ENCODE data around the gene NKD1. TPM values are rescaled to one million over a fixed set of nuclear protein-coding genes. Genes with fewer than 3 reads are reported as not detected.

Gene NKD1
- total RNA-seq, 1 experiment from 2014 or later: 11.4 TPM

GRCh38 chr16:50587543-50587942 is 39.3 kb downstream of the NKD1 start (continued):
- TF ChIP-seq POLR2A (IDR thresholded peaks at IDR 0.05; ENCODE audit: borderline replicate concordance, extremely low read depth, insufficient read depth, insufficient read length) (no peak), EGR1 (IDR thresholded peaks at IDR 0.05; ENCODE audit: low read depth) (no peak), ZFX (IDR thresholded peaks at IDR 0.05) (no peak), JUND (IDR thresholded peaks at IDR 0.05) (no peak), MAX (IDR thresholded peaks at IDR 0.05) (no peak)

DNA sequence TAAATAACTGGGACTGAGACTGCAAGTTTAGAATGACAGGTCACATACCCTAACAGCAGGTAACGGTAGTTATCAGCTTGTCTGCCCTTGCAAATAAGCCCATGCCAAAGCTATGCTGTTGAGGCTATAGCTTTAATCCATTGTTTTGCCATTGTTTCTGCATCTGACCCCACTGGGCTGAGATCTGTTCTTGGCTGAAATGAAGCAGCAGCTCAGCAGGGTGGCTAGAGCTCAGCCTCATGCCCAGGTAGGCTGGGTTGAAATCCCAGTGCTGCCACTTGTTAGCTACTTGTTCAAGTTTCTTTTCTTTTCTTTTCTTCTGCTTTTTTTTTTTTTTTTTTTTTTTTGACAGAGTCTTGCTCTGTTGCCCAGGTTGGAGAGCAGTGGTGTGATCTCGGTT is 40.1 kb downstream of the NKD1 start:
- no peaks in the 10 kb centered on the region for H3K79me2 ChIP-seq (ENCODE audit: insufficient read depth, low read length)
- H3K4me1 ChIP-seq (ENCODE audit: control insufficient read depth in 1 of 2, insufficient read depth in 2 of 2, low read length in 2 of 2): no peaks in the 10 kb centered on the region
- no peak for DNase-seq (ENCODE audit: low read depth, low spot score)
- H3K27ac ChIP-seq (ENCODE audit: low read depth, low read length): no peak overlapping the region
- ATAC-seq: no peak
- CTCF ChIA-PET: no interaction called here
- H3K4me2 ChIP-seq (ENCODE audit: low read length): no peak overlapping the region
- no peak overlapping the region for H3K9ac ChIP-seq (ENCODE audit: low read length)
- TF ChIP-seq CBX3 (IDR thresholded peaks at IDR 0.05; ENCODE audit: low read depth): no peak
- TF ChIP-seq POLR2AphosphoS5 (IDR thresholded peaks at IDR 0.05; ENCODE audit: low read depth, low read length): no peak
- no peak for TF ChIP-seq YY1 (IDR thresholded peaks at IDR 0.05; ENCODE audit: extremely low read depth, insufficient replicate concordance, low read depth, low read length)
- TF ChIP-seq, protein P1, sequence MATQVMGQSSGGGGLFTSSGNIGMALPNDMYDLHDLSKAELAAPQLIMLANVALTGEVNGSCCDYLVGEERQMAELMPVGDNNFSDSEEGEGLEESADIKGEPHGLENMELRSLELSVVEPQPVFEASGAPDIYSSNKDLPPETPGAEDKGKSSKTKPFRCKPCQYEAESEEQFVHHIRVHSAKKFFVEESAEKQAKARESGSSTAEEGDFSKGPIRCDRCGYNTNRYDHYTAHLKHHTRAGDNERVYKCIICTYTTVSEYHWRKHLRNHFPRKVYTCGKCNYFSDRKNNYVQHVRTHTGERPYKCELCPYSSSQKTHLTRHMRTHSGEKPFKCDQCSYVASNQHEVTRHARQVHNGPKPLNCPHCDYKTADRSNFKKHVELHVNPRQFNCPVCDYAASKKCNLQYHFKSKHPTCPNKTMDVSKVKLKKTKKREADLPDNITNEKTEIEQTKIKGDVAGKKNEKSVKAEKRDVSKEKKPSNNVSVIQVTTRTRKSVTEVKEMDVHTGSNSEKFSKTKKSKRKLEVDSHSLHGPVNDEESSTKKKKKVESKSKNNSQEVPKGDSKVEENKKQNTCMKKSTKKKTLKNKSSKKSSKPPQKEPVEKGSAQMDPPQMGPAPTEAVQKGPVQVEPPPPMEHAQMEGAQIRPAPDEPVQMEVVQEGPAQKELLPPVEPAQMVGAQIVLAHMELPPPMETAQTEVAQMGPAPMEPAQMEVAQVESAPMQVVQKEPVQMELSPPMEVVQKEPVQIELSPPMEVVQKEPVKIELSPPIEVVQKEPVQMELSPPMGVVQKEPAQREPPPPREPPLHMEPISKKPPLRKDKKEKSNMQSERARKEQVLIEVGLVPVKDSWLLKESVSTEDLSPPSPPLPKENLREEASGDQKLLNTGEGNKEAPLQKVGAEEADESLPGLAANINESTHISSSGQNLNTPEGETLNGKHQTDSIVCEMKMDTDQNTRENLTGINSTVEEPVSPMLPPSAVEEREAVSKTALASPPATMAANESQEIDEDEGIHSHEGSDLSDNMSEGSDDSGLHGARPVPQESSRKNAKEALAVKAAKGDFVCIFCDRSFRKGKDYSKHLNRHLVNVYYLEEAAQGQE (IDR thresholded peaks at IDR 0.05; ENCODE audit: low read depth): no peak
- TF ChIP-seq RAD21 (IDR thresholded peaks at IDR 0.05; ENCODE audit: low read depth): no peak
- TF ChIP-seq ZFX (IDR thresholded peaks at IDR 0.05): no peak
- no peak for TF ChIP-seq TCF7L2 (IDR thresholded peaks at IDR 0.05; ENCODE audit: borderline replicate concordance, extremely low read depth, insufficient read depth, insufficient read length)
- no peak for TF ChIP-seq ELF1 (IDR thresholded peaks at IDR 0.05; ENCODE audit: borderline replicate concordance, low read depth)
- no peak for TF ChIP-seq SIN3A (IDR thresholded peaks at IDR 0.05; ENCODE audit: low read depth)
- no peak for TF ChIP-seq JUND (IDR thresholded peaks at IDR 0.05)
- no peak for TF ChIP-seq SP1 (IDR thresholded peaks at IDR 0.05; ENCODE audit: low read depth)
- no peak for TF ChIP-seq CEBPB (IDR thresholded peaks at IDR 0.05; ENCODE audit: low read depth)
- TF ChIP-seq, protein P2, sequence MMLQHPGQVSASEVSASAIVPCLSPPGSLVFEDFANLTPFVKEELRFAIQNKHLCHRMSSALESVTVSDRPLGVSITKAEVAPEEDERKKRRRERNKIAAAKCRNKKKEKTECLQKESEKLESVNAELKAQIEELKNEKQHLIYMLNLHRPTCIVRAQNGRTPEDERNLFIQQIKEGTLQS (IDR thresholded peaks at IDR 0.05): no peak
- TF ChIP-seq POLR2A (IDR thresholded peaks at IDR 0.05; ENCODE audit: borderline replicate concordance, extremely low read depth, insufficient read depth, insufficient read length): no peak
- TF ChIP-seq ZNF274 (IDR thresholded peaks at IDR 0.05; ENCODE audit: low read depth, low read length): no peak
- no peak for TF ChIP-seq SRF (IDR thresholded peaks at IDR 0.05; ENCODE audit: low read depth)
- TF ChIP-seq FOSL1 (IDR thresholded peaks at IDR 0.05; ENCODE audit: low read depth): no peak
- no peak for TF ChIP-seq CTCF (IDR thresholded peaks at IDR 0.05 in 2 of 3, conservative IDR thresholded peaks at IDR 0.05 in 1 of 3; ENCODE audit: borderline replicate concordance in 1 of 3, insufficient read depth in 1 of 3, low read depth in 2 of 3, low read length in 2 of 3)
- TF ChIP-seq EZH2 (IDR thresholded peaks at IDR 0.05): no peak
- H2AFZ ChIP-seq (ENCODE audit: low read depth, low read length, poor library complexity, severe bottlenecking): no peak overlapping the region
- RAD21 ChIA-PET (ENCODE audit: low non-redundant PET in 1 of 2, low total read pairs in 2 of 2, uncharacterized antibody in 2 of 2, unreplicated experiment in 2 of 2): no interaction called here
- H3K9me2 ChIP-seq (ENCODE audit: insufficient read depth): no peaks in the 10 kb centered on the region
- POLR2A ChIA-PET: no interaction called here
- intact Hi-C loops (cut with micrococcal nuclease): no loop called here
- no peaks in the 10 kb centered on the region for H3K27me3 ChIP-seq (ENCODE audit: insufficient read depth, low read length)
- no peak overlapping the region for H3K4me3 ChIP-seq (replicated peaks in 1 of 2; ENCODE audit: low read depth in 1 of 2, low read length in 2 of 2)
- no peaks in the 10 kb centered on the region for H3K9me3 ChIP-seq (ENCODE audit: control insufficient read depth in 1 of 2, insufficient read depth in 1 of 2, low read depth in 1 of 2, low read length in 2 of 2)
- H4K20me1 ChIP-seq (ENCODE audit: insufficient read depth): no peaks in the 10 kb centered on the region
- no peaks in the 10 kb centered on the region for H3K36me3 ChIP-seq (ENCODE audit: control insufficient read depth in 1 of 2, insufficient read depth in 2 of 2, low read length in 2 of 2)
- BruUV-seq (replicated peaks): no TSS peak
